SJCRH30 (cell line): ENCODE measurements around the gene HDAC11. TPM values are rescaled to one million over a fixed set of nuclear protein-coding genes. Genes with fewer than 3 reads are reported as not detected.
"Not testable (repeated sequence)": the region's sequence is repeated elsewhere in the genome, so short reads cannot be mapped to it uniquely, and the experiment has no call there.

ENCODE experiments used
- DNase-seq, 2 experiments: peaks; one replicate each; pipeline ENCODE4 v3.0.0-alpha.2; 2015 to 2020
- H3K27ac ChIP-seq: fragments of 250-450 bp; sonication (Bioruptor Pico); 2 replicates; pipeline ENCODE4 v1.5.1; 2020; ENCODE audit warnings: mild to moderate bottlenecking, moderate library complexity
- H3K27me3 ChIP-seq: fragments of 250-450 bp; sonication (Bioruptor Pico); 2 replicates; pipeline ENCODE4 v1.5.1; 2020; ENCODE audit warnings: mild to moderate bottlenecking, moderate library complexity
- H3K36me3 ChIP-seq: fragments of 250-450 bp; sonication (Bioruptor Pico); 2 replicates; pipeline ENCODE4 v1.5.1; 2020; ENCODE audit warnings: mild to moderate bottlenecking, moderate library complexity
- H3K4me1 ChIP-seq: fragments of 250-450 bp; sonication (Bioruptor Pico); 2 replicates; pipeline ENCODE4 v1.5.1; 2020; ENCODE audit warnings: mild to moderate bottlenecking, moderate library complexity
- H3K4me3 ChIP-seq: fragments of 250-450 bp; sonication (Bioruptor Pico); 2 replicates; pipeline ENCODE4 v1.5.1; 2020; ENCODE audit warnings: mild to moderate bottlenecking, moderate library complexity
- H3K9me3 ChIP-seq: fragments of 250-450 bp; sonication (Bioruptor Pico); replicated peaks from 2 replicates; pipeline ENCODE4 v1.5.1; 2020; ENCODE audit warnings: mild to moderate bottlenecking, moderate library complexity
- total RNA-seq: library from RNA; depleted of rRNA; stranded (reverse); fragments of >200 nt; shearing (Covaris generic); gene quantifications from 2 replicates; pipeline ENCODE4 v1.2.3, GENCODE V29; 2014

Gene HDAC11
- total RNA-seq, 1 experiment from 2014 or later, result 30.7 TPM

DNA sequence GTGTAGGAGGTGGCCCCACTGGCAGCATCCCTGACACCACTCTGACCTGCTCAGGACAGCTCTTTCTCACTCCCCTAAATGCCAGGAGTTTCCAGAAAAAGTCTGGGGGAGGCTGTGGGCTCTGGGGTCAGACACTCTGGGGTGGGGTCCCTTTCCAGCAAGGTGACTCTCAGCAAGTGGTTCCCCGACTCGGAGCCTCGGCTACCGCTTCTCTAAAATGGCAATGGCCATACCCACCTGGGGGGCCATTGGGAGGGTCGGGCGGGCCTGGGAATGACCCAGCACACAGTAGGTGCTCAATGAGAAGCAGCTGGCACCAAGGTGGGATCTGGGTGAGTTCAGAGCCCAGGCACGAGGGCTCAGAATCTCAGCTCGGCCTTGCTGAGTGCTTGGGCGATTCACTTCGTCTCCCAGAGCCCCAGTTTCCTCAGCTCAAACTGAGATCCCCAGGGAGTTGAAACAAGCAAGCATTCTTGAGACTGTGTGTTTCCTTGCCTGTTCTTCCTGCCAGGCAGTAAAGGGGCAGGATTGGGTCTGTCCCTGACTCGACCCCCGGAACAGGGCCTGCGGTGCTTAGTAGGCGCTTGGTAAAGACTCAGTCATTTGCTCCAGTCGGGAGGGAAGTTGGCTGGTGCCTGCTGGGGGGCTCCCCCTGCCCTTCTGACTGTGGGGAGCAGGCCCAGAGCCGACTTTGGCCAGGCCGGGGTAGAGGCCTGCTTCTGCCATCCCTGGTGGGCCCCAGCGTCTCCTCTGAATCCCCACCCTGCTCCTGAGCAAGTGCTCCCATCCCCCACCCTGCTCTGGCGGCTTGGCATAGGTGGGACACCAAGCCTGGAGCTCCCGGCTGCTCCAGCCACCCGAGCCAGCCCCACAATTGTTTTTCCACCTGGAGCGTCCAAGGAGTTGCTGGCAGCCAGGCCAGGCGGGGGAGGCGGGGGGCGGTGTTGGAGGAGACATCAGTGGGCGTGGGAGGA lies 36.0 kb downstream of the HDAC11 start:
- peaks cover 19% of the 10 kb centered on the region for H3K27me3 ChIP-seq
- no peaks in the 10 kb centered on the region for H3K9me3 ChIP-seq
- H3K4me3 ChIP-seq, result no peak overlapping the region
- no peaks in the 10 kb centered on the region for H3K4me1 ChIP-seq
- H3K27ac ChIP-seq, result no peak overlapping the region
- no peak for DNase-seq
- H3K36me3 ChIP-seq, result no peaks in the 10 kb centered on the region

DNA sequence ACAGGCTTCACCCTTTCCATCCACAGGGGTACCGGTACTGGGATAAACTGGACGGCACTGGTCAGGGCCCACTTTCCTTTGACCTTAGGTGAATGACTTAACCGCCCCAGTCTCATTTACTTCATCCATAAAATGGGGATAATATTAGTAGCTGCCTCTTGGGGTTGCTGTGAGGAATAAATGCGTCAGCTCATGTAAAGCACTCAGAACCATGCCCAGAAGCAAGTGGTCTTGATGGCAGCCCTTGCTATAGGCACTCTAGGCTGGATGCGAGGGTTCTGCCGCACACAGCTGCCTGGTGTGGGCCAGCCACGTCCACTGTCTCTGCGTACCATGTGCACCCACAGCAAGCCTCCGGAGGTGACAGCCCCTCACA lies 36.6 kb downstream of the HDAC11 start:
- DNase-seq, result no peak
- Histone ChIP-seq H3K4me1 (no peaks in the 10 kb centered on the region), H3K27ac (no peak overlapping the region), H3K27me3 (peaks cover 19% of the 10 kb centered on the region), H3K36me3 (no peaks in the 10 kb centered on the region), H3K9me3 (no peaks in the 10 kb centered on the region), H3K4me3 (no peak overlapping the region)

DNA sequence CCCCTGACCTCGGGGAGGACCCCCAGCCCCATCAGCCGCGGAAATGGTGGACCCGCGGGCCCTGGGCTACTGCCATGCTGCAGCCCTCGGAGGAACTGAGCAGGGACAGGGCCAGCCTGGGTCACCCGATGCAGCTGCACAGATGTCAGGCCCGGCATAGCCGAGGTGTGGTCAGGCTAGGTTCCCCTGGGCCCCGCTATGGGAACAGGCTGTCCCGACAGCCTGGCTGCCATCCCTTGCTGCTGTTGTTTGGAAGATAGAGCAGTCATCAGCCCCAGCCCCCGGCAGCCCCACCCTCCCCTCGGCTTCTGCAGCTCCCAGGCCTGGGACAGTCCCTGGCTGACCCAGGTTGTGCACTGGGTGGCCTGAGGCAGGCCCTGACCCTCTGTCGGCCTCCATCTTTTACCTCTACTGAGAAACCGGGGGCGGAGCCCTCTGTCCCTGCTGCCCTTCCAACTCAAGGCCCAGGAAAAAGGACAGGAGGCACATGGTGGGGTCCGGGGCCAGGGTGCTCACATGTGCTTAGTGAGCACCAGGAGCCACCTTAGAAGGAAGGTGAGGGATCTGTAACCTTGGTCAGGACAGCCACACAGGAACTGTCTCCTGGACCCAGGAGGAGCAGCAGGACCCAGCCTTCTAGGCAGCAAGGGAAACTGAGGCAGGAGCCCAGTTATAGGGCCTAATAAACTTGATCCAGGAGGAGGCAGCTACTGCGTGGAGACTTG lies 37.3 kb downstream of the HDAC11 start:
- Histone ChIP-seq H3K9me3 (no peaks in the 10 kb centered on the region), H3K36me3 (no peaks in the 10 kb centered on the region), H3K27ac (no peak overlapping the region), H3K4me1 (no peaks in the 10 kb centered on the region), H3K4me3 (no peak overlapping the region), H3K27me3 (peaks cover 19% of the 10 kb centered on the region)
- DNase-seq, result no peak

DNA sequence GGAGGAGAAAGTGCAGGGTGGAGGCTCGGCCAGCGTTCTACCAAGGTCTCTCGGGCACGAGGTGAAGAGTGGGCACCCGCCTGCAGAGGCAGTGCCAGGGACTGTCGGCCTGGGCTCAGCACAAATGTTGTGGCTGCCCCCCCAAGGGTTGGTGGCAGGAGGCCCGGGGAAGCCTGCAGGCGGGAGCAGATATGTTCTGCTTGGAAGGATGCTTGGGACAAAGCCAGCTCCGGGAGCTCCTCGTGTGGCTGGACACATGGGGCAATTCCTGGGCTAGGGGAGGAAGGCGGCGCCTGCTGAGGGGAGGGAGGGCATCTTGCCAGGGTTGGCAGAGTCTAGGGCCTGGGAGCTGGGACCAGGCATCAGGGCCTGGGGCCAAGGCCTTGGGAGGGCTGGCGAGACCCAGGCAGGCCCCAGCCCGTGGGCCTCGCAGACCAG lies 38.4 kb downstream of the HDAC11 start:
- no peak for DNase-seq
- no peaks in the 10 kb centered on the region for H3K4me1 ChIP-seq
- H3K4me3 ChIP-seq, result no peak overlapping the region
- no peaks in the 10 kb centered on the region for H3K36me3 ChIP-seq
- H3K27me3 ChIP-seq, result peaks cover 19% of the 10 kb centered on the region
- no peaks in the 10 kb centered on the region for H3K9me3 ChIP-seq
- H3K27ac ChIP-seq, result no peak overlapping the region

DNA sequence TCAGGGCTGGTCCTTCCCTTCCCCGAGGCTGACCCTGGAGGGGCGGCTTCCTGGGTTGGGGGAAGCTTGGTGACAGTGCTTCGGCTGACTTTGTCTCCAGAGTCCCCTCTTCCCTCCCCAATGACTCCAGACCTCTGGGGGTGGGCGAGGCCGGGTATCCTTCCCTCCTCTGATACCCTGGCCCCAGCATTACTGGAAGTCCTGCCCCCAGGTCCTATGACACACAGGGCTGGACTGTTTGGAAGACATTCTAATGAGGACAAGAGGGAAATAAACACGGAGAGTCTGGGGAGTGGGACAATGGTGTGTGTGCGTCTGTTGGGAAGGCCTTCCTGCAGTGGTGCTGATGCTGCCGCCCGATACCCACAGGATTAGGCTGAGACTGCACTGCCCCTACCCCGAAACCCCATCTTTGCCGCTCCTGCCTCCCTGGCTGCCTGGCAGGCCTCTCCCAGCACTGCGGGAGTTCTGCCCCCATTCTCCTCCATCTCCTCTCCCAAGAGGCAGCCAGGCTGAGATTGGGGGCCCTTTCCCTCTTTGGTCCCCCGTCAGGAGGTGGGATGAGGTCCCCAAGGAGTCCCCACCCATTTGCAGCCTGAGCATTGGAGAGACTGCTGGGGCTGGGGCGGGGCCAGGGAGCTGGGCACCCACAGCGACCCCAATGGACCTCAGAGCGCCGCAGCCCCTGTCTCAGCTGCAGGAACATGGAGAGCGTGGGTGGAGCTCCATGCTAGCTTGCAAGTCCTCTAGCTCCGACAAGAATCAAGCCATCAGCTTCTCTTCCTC lies 39.1 kb downstream of the HDAC11 start:
- H3K36me3 ChIP-seq, result no peaks in the 10 kb centered on the region
- DNase-seq, result no peak
- H3K27ac ChIP-seq, result no peak overlapping the region
- no peaks in the 10 kb centered on the region for H3K9me3 ChIP-seq
- H3K4me1 ChIP-seq, result no peaks in the 10 kb centered on the region
- H3K27me3 ChIP-seq, result peaks cover 19% of the 10 kb centered on the region
- no peak overlapping the region for H3K4me3 ChIP-seq

DNA sequence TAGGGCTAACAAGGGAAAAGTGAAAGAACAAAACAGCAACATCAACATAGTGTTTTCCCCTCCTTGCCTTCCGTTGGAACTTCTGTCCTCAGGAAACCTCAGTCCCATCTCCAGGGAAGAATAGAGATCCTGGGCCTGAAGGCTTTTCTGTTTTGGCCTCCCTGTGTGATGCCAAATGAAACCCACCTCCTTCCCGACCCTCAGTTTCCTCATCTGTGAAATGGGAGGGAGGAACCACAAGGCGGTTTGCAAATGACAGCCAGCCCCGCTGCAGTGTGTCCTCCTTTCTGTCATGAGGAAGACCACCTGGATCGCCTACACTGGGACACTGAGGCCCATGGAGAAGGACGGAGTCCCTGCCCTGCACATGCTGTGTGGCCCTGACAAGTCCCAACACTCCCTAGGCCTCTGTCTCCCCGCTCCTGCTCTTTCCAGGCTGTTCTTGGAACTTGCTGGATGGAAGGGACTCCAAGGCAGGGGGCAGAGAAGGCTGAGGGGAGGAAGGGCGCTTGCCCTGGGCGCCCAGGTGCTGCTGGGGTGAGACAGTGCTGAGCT lies 40.3 kb downstream of the HDAC11 start:
- no peak overlapping the region for H3K27ac ChIP-seq
- H3K9me3 ChIP-seq, result no peaks in the 10 kb centered on the region
- peaks cover 3% of the 10 kb centered on the region; the same call in 1 of the 2 replicates for H3K4me1 ChIP-seq
- H3K27me3 ChIP-seq, result peaks cover 22% of the 10 kb centered on the region
- no peak for DNase-seq
- no peaks in the 10 kb centered on the region for H3K36me3 ChIP-seq
- H3K4me3 ChIP-seq, result no peak overlapping the region

DNA sequence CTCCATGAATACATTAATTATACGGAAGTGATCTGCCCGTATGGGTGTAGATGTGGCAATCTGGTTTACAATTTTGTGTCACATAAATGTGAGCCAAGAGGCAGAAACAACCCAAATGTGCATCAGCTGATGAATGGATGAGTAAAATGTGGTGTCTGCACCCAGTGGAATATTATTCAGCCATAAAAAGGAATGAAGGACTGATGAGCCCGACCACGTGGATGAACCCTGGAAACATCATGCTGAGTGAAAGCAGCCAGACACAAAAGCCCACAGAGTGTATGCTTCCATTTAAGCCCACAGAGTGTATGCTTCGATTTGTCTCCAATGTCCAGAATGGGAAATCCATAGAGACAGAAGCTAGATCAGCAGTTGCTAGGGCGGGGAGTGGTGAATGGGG lies 41.2 kb downstream of the HDAC11 start:
- peaks cover 9% of the 10 kb centered on the region for H3K4me1 ChIP-seq
- no peak overlapping the region for H3K27ac ChIP-seq
- H3K9me3 ChIP-seq, result no peaks in the 10 kb centered on the region
- DNase-seq, result no peak
- peaks cover 24% of the 10 kb centered on the region for H3K27me3 ChIP-seq
- no peaks in the 10 kb centered on the region for H3K36me3 ChIP-seq
- no peak overlapping the region for H3K4me3 ChIP-seq

DNA sequence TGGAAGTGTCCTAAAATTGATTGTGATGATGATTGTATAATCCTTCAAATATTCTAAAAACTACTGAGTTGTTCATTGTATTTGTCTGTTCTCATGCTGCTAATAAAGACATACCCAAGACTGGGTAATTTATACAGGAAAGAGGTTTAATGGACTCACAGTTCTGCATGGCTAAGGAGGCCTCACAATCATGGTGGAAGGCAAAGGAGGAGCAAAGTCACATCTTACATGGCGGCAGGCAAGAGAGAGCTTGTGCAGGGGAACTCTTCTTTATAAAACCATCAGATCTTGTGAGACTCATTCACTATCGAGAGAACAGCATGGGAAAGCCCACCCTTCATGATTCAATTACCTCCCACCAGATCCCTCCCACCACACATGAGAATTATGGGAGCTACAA lies 41.6 kb downstream of the HDAC11 start:
- not testable (repeated sequence) for DNase-seq, H3K9me3 ChIP-seq, H3K36me3 ChIP-seq

DNA sequence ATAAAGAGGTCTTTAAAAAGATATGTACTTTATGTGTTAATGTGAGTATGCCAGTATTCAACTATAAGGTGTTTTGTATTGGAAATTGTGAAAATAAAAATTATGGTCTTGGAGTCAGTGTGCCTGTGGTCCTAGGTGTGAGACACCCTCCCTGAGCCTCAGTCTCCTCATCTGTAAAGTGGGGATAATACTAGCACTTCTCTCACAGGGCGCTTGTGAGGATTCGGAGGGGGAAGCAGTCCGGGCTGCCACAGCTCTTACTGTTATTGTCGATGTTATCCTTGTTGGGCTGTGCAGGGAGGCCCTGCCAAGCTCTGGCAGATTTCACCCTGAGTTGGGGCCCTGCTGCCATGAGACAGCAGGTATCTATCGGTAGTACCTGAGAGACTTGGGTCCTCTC lies 42.1 kb downstream of the HDAC11 start:
- no peaks in the 10 kb centered on the region for H3K9me3 ChIP-seq
- no peaks in the 10 kb centered on the region for H3K36me3 ChIP-seq
- H3K27ac ChIP-seq, result no peak overlapping the region
- DNase-seq, result no peak
- H3K4me1 ChIP-seq, result peaks cover 13% of the 10 kb centered on the region
- peaks cover 22% of the 10 kb centered on the region for H3K27me3 ChIP-seq
- H3K4me3 ChIP-seq, result no peak overlapping the region

More for the DNA sequence above, 41.6 kb downstream of the HDAC11 start:
- Histone ChIP-seq H3K27me3 (peaks cover 24% of the 10 kb centered on the region), H3K4me1 (peaks cover 13% of the 10 kb centered on the region)
- H3K4me3 ChIP-seq, H3K27ac ChIP-seq: not testable (repeated sequence)

DNA sequence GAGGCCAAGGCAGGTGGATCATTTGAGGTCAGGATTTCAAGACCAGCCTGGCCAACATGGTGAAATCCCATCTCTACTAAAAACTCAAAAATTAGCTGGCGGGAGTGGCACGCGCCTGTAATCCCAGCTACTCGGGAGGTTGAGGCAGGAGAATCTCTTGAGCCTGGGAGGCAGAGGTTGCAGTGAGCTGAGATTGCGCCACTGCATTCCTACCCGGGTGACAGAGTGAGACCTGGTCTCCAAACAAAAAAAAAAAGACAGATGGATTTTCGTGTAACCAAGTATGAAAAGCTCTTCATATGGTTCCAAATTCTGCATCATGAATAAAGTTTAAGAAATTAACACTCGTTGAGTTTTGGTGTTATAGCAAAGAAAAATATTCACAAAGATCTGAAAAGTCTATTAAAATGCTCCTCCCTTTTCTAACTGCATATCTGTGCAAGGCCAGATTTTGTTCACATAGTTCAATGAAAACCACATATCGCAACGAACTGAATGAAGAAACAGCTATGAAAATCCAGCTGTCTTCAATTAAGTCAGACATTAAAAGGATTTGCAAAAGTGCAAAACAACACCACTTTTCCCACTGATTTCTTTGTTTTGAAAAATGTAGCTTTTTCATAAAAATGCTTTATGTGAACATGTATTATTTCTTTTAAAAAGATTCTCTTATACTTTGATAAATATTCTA lies 45.0 kb downstream of the HDAC11 start:
- Histone ChIP-seq H3K36me3 (no peaks in the 10 kb centered on the region), H3K4me1 (peaks cover 13% of the 10 kb centered on the region), H3K9me3 (no peaks in the 10 kb centered on the region), H3K27ac (no peak overlapping the region), H3K27me3 (peaks cover 13% of the 10 kb centered on the region), H3K4me3 (no peak overlapping the region)
- no peak for DNase-seq

DNA sequence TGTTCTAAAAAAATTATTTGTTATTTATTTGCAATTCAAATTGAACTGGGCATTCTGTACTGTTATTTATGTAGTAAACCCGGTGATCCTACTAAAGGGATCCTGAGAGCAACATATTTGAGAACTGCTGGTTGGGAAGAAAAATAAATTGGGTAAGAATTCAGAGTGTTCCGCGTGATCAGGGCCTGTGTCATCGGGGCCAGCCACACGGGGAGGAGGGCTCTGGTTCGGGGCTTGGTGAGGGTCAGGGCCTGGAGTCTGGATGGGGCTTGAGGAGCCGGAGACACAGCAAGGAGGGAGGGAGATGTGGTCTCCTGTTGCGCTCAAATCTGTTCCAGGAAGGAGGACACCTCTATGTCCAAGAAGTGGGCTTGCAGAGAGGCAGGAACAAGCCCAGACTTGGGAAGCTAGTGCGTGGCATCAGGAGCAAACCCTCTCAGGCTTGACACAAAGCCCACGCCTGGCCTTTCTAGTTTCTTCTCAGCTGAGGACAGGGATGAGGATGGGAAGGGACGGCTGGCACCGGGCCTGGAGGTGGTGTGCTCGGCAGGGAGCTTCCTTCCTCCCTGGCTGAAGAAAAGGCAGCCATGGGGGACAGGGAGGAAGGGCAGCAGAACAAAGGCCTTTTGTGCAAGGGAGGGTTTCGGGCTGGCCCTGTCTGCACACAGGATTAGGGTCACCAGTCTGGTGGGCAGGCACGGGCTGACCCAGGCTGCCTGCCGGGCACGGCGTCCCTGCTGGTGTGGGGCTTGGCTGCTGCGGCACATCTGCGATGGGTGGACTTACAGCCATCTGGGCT lies 45.9 kb downstream of the HDAC11 start:
- no peak overlapping the region; the same call in 1 of the 2 replicates for H3K27ac ChIP-seq
- H3K4me1 ChIP-seq, result peaks cover 13% of the 10 kb centered on the region
- H3K4me3 ChIP-seq, result no peak overlapping the region
- H3K27me3 ChIP-seq, result peaks cover 13% of the 10 kb centered on the region
- H3K9me3 ChIP-seq, result no peaks in the 10 kb centered on the region
- peak in 1 of 2 experiments; percentile 57 for DNase-seq
- no peaks in the 10 kb centered on the region for H3K36me3 ChIP-seq

DNA sequence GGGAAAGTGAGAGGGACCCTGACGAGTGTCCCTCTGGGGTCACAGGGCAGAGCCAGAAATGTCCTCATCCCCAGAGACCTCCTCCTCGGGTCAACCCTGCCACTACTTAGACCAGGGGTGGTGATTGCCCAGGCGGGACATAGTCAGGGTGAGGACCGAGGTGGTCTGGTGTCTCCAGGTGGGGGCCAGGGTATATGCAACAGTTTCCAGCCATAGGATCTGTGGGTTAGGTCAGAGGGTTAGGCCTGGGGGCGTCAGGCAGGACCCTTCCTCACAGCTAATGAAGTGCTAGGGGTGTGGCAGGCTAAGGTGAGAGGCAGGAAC lies 46.5 kb downstream of the HDAC11 start:
- H3K27me3 ChIP-seq, result peaks cover 13% of the 10 kb centered on the region
- H3K4me3 ChIP-seq, result no peak overlapping the region
- H3K9me3 ChIP-seq, result no peaks in the 10 kb centered on the region
- no peak for DNase-seq
- H3K4me1 ChIP-seq, result peaks cover 13% of the 10 kb centered on the region
- no peaks in the 10 kb centered on the region for H3K36me3 ChIP-seq
- no peak overlapping the region for H3K27ac ChIP-seq

DNA sequence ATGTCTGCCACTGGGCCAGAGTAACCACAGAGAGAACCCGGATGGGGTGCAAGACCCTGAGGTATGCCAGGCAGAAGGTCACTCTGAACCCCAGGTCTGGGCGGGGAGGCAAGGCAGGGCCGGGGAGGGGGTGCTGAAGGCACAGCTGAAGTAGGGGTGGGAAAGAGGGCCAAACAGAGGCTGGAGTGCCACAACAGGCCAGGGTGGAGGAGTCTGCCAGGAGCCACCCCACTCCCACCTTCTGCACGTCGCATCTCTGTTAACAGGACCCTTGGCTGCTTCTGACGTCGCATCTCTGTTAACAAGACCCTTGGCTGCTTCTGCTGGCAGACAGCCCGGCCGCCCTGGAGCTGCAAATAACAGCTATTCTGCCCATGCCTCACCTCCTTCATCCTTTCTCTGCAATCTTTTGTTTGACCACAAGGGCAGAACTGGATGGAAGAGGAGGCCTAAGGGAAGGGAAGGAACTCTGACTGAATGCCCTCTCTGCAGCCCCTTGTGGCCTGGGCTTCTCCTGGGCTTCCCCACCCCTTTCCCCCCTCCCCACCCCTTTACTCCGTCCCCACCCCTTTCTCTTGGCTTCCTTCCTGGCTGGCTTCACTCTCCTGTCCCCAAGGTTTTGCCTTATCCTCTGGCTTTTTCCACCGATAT lies 48.2 kb downstream of the HDAC11 start:
- peaks cover 13% of the 10 kb centered on the region for H3K27me3 ChIP-seq
- no peaks in the 10 kb centered on the region for H3K9me3 ChIP-seq
- H3K4me3 ChIP-seq, result no peak overlapping the region
- no peaks in the 10 kb centered on the region for H3K36me3 ChIP-seq
- H3K27ac ChIP-seq, result no peak overlapping the region
- peak in 1 of 2 experiments; percentile 54 for DNase-seq
- H3K4me1 ChIP-seq, result peaks cover 13% of the 10 kb centered on the region
